NCI-H1417 treated with DMSO at 0.1 percent for 48 hours (cell line): ENCODE measurements around the gene CDH22.

Source experiments
- DNase-seq: peaks from one replicate; lab custom pipeline; 2025; lab: John Stamatoyannopoulos, UW

The CDH22 gene

DNA sequence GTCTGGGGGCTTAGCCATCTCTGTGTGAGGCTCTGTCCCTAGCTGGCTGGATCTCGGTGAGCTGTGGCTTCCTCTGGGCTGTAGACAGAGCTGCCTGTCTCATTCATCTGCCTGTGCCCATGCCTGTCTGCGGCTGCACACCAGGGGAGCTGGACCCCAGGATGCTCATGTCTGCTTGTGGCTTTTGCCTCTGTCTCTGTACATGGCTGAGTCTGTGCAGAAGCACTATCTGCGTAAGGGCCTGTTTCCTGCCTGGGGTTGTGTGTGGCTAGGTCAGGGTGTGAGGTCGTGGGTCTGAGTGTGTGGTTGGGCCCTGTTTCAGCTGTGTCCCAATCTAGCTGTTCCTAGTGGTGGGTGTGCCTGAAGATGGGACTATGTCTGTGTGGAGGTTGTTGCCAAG lies 68.2 kb downstream of the CDH22 start:
- no peak for DNase-seq

DNA sequence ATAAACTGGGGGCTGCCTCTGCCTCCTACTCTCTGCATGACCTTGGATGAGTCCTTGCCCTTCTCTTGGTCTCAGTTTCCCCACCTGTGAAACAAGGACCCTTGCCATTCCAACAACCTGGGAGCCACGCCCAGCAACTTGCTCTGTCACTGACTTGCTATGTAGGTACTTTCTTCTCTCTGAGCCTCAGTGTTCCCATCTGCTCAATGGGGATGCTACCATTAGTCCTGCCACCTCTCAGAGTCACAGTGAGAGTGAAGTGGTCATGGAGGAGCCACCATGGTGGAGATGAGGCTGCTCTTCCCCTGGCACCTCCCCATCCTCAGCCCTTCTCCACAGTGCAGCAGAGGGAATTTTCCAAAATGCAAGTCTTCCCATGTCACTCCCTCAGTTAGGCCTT lies 70.6 kb downstream of the CDH22 start:
- no peak for DNase-seq

GRCh38 chr20:46237227-46237626 lies 71.1 kb downstream of the CDH22 start:
- no peak for DNase-seq

DNA sequence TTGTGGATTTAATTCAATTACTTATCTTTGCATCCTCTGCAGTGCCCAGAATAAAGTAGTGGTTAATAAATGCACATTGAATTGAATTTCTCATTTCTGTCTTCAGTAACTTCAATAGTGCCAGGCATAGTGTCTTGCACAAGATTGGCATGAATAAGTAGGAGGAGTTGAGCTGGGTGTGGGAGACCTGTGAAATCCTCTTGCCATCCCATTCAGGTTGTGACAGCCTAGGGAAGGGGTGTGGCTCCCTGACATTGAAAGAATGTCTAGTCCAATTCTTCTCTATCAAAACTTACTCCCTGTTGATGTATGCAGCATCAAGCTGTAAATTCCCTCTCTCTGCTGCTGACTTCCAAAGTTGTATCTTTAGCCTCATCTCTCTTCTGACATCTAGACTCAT lies 73.2 kb downstream of the CDH22 start:
- DNase-seq: no peak

- DNase-seq: no peak
These were observed 74.6 kb downstream of the CDH22 start for GRCh38 chr20:46233701-46234100.

- DNase-seq: no peak
These were observed 75.8 kb downstream of the CDH22 start for GRCh38 chr20:46232539-46232938.

DNA sequence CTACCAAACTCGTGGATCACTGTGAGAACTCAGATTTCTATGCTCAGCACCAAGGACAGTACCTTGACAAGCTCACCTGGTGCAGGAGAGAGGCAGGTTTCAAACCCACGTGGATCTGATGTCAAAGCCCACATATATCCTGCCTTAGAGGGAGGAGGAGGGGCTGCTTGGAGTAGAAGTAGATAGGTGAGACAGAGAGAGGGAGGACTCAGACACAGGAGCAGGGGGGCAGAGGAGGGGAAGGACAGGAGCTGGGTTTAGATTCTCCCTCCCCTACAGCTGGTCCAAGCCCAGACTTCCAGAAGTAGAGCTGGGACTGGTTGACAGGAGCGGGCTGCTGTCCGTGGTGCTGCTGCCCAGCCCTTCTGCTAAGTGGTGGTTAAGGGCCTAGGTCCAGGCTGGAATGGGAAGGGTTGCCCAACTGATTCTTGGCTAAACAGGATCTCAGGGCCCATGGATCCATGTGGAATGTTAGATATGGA lies 77.5 kb downstream of the CDH22 start:
- DNase-seq: no peak

GRCh38 chr20:46230106-46230491 lies 78.2 kb downstream of the CDH22 start:
- no peak for DNase-seq

- no peak for DNase-seq
These were observed 78.7 kb downstream of the CDH22 start for GRCh38 chr20:46229478-46230105.

GRCh38 chr20:46228670-46229069 lies 79.6 kb downstream of the CDH22 start:
- DNase-seq: no peak

GRCh38 chr20:46227272-46227767 lies 81.0 kb downstream of the CDH22 start:
- DNase-seq: no peak

DNA sequence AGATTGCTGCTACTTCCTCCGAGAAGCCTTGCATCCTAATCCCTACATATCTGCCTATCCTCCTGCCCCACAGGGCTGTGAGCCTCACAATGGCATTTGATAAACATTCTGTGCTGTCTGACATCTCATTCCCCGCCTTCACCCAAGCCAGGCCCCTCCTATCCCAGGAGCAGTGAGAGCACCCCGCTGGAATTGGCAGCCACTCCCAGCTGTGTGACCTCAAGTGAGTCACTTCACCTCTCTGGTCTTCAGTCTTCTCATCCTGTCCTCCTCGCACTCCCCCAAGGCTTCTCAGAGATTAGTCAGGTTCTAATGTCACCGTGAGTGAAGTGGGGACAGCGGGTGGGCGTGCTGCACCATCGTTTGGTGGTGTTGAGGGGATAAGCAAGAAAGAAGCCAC lies 81.7 kb downstream of the CDH22 start:
- DNase-seq: no peak

DNA sequence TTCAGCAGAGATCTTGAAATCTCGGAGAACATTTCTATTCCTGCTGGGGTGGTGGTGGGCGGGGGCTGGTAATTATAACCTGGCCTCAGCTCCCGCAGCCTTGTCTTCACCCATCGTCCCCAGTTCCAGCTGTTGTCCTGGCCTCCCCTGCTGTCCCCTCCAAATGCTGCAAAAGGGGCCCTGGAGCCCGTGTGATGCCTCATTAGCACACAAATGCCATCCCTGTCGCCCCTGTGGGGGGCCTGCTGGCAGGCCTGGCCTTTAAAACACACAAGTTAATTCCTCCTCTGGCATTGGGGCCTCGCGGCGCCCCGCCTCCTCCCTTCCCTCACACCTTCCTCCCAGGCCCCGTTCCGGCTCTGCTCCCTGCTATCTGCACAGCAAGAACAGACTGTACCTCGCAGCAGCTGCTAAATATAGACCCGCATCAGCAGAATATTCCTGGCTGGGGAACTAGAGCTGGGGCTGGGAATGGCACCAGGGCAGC lies 85.7 kb downstream of the CDH22 start:
- no peak for DNase-seq

DNA sequence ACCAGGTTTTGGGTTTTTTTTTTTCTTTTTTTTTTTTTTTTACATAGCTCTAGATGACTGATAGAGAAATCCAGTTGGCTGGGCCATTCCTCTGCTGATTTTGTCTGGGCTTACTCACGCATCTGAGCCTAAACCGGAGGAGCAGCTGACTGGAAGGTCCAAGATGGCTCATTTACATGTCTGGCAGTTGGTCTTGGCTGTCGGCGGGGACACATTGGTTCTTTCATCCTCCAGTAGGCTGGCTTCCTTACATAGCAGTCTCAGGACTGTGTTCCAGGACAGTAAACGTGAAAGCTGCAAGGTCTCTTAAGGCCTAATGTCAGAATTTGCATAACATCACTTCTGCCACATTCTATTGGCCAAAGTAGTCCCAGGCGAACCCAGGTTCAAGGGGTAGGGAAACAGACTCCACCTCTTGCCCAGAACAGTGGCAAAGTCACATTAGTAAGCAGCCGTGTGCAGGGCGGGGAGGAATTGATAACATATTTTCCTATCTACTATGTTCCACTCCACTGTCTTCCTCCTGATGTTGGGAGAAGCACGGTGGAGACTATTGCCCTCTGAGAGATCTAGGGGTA lies 87.0 kb downstream of the CDH22 start:
- no peak for DNase-seq

DNA sequence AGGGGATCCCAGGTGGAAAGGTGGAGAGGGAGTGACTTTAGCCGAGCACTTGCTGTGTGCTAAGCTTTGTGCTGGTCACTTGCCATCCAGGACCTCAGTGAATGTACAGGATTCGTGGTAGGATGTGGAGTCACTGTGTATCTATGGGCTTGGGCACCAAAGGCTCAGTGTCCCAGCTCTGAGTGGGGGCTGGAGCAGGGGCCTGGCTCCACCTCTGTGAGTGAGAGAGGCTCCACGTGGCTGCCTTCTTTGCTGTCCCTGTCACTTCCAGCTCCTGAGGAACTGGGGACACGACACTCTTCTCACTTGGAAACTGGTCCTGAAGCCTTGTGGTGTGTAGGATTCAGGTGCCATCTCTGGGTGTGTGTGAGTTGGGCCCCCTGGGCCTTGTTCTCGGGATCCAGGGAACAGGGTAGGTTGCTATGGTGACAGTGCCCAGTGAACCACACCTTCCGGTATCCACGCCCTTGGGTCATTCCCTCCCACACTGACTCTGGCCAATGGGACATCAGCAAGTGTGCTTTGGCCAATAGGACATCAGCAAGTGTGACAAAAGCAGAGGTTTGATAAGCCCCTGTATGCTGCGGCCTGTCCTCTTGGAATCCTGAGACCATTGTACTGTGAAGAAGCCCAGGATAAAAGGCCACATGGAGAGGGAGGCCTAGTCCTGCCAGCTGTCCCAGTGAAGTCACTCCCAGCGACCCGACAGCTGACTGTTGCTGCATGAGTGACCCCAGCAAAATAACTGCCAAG lies 87.7 kb downstream of the CDH22 start:
- no peak for DNase-seq

DNA sequence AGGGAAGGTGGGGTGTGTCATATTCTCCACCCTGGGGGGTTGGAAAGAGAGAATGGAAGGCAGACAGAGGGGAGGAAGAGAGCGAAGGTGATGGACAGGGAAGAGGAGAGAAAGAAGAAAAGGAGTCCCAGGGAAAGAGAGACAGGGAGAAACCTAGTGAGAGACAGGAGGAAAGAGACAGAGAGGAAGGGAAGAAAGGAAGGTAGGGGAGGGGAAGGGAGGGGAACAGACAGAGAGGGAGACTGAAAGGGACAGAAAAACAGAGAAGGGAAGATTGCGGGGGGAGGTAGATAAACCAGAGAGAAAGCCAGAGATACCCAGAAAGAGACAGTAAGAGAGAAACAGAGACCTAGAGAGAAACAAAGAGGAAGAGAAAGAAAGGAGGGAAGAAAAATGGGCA lies 88.4 kb downstream of the CDH22 start:
- DNase-seq: no peak

- no peak for DNase-seq
These were observed 89.1 kb downstream of the CDH22 start for GRCh38 chr20:46219190-46219589.

- no peak for DNase-seq
These were observed 89.6 kb downstream of the CDH22 start for GRCh38 chr20:46218656-46219055.

GRCh38 chr20:46217583-46217982 lies 90.7 kb downstream of the CDH22 start:
- DNase-seq: no peak

- DNase-seq: no peak
These were observed 91.4 kb downstream of the CDH22 start for GRCh38 chr20:46216770-46217464.

DNA sequence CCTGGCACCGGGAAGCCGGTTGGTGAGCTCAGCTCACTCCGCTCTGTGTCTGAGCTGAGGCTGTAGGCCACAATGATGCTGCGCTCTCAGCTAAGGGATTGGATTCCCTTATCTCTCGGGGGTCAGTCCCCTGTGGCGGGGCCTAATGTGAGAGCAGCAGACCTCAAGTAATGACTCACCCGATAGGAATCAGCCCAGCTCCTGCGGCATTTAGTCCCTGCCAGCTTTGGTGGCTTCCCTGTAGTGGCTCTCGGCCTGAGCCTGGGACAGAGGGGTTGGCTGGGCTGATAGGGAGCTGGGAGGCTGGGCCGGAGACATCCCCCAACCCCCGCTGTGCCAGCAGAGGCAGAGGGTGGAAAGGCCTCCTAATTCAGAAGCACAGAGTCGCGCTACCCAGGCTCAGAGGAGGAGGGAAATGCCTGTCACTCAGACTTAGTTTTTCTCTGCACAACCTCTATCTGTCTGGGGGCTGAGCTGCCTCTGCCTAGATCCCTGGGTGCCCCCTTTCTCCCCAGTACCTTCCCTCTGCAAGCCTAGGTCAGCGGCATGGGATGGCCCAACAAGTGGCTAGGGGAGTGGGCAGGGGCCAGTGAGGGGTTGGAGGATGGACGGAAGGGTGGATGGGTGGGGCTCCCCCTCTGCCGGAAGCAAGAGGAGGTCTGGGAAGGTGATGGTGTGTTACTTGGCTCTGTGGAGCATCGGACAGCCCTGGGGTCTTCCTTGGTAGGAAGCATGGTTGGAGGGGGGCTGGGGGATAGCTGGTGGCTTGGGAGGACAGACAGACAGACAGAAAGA lies 92.2 kb downstream of the CDH22 start:
- DNase-seq: no peak
